GM10266 (cell line): ENCODE results near the gene NUDT7.

Source experiments
- DNase-seq: peaks from one replicate; pipeline ENCODE4 v3.0.0; 2012; ENCODE audit errors: extremely low spot score
- CTCF ChIP-seq: IDR thresholded peaks from 2 replicates; pipeline ENCODE4 v1.5.1; 2012; ENCODE audit warnings: mild to moderate bottlenecking, low read depth; ENCODE audit not compliant: control insufficient read depth, insufficient read depth; ENCODE audit errors: missing control alignments

Gene NUDT7

GRCh38 chr16:77696149-77696548 is 26.2 kb upstream of the NUDT7 start:
- DNase-seq, result no peak
- TF ChIP-seq CTCF, result no peak

- TF ChIP-seq CTCF, result no peak
- no peak for DNase-seq
Observed at GRCh38 chr16:77700846-77701245, 21.5 kb upstream of the NUDT7 start.

GRCh38 chr16:77705351-77705750 is 17.0 kb upstream of the NUDT7 start:
- TF ChIP-seq CTCF, result no peak
- no peak for DNase-seq

GRCh38 chr16:77711179-77711578 is 11.1 kb upstream of the NUDT7 start:
- DNase-seq, result no peak
- TF ChIP-seq CTCF, result no peak

GRCh38 chr16:77711775-77712174 is 10.5 kb upstream of the NUDT7 start:
- no peak for TF ChIP-seq CTCF
- no peak for DNase-seq

- TF ChIP-seq CTCF, result no peak
- DNase-seq, result no peak
Observed at GRCh38 chr16:77715145-77715544, 7.2 kb upstream of the NUDT7 start.

GRCh38 chr16:77721752-77722308 is 484 bp upstream of the NUDT7 start:
- DNase-seq, result no peak
- no peak for TF ChIP-seq CTCF

- TF ChIP-seq CTCF, result no peak
- DNase-seq, result peak; percentile 12
Observed at GRCh38 chr16:77723108-77723514, 797 bp downstream of the NUDT7 start.
